HepG2 (cell line): Measurements from ENCODE around the gene PTCH1.

Experiments
- FLYWCH1 ChIP-seq: sonication (generic); formaldehyde crosslinking; IDR thresholded peaks from 2 replicates; pipeline ENCODE4 v1.8.1; 2023; ENCODE audit warnings: mild to moderate bottlenecking, missing genetic modification reagents
- POLR2A ChIP-seq, 2 experiments: IDR thresholded peaks; 2 replicates each; pipeline ENCODE4 v1.6.1; 2011; ENCODE audit warnings: low read depth in 2 of 2, low read length in 2 of 2, mild to moderate bottlenecking in 1 of 2, moderate library complexity in 1 of 2; ENCODE audit not compliant: insufficient read depth in 1 of 2
- ZNF670 ChIP-seq: sonication (generic); formaldehyde crosslinking; IDR thresholded peaks from 2 replicates; pipeline ENCODE4 v1.8.0; 2022; ENCODE audit warnings: mild to moderate bottlenecking, missing genetic modification reagents, borderline replicate concordance
- ZNF792 ChIP-seq: IDR thresholded peaks from 2 replicates; pipeline ENCODE4 v1.6.1; 2016
- TF ChIP-seq, protein P1 (sequence below): sonication (generic); formaldehyde crosslinking; IDR thresholded peaks from 2 replicates; pipeline ENCODE4 v1.5.0; 2020; ENCODE audit warnings: missing genetic modification reagents
- TF ChIP-seq, protein P2 (sequence below): sonication (generic); formaldehyde crosslinking; IDR thresholded peaks from 2 replicates; pipeline ENCODE4 v1.8.0; 2022; ENCODE audit warnings: missing genetic modification reagents, mild to moderate bottlenecking, moderate library complexity, borderline replicate concordance
- TF ChIP-seq, protein P3 (sequence below): sonication (generic); formaldehyde crosslinking; IDR thresholded peaks from 2 replicates; pipeline ENCODE4 v1.4.0; 2020; ENCODE audit warnings: mild to moderate bottlenecking, missing genetic modification reagents
- TF ChIP-seq, protein P4 (sequence below): IDR thresholded peaks from 2 replicates; pipeline ENCODE4 v1.6.1; 2012; ENCODE audit warnings: low read depth, low read length, improper control_type of control experiment
- TF ChIP-seq, protein P5 (sequence below): sonication (generic); formaldehyde crosslinking; IDR thresholded peaks from 2 replicates; pipeline ENCODE4 v1.4.0; 2020; ENCODE audit warnings: missing genetic modification reagents

DNA sequence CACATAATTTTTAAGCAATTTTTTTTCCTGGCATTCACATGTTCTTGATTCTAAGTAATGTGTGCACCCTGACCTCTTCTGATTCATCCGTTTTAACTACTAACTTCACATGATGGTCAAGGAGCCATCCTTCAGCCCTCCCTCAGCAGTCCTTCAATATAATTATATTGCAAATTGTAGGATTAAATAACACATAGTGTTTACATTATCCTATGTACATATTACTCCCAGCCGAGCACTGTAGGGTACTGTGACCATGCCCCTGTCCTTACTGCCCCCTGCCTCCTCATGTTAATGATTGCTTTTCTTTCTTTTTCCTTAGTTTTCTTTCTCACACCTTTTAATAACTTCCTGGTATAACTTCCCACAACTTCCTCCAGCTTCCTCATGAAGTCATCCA is 103.0 kb downstream of the PTCH1 start:
- no peak for TF ChIP-seq FLYWCH1 (CRISPR knock-in tag)
- TF ChIP-seq, protein P1, sequence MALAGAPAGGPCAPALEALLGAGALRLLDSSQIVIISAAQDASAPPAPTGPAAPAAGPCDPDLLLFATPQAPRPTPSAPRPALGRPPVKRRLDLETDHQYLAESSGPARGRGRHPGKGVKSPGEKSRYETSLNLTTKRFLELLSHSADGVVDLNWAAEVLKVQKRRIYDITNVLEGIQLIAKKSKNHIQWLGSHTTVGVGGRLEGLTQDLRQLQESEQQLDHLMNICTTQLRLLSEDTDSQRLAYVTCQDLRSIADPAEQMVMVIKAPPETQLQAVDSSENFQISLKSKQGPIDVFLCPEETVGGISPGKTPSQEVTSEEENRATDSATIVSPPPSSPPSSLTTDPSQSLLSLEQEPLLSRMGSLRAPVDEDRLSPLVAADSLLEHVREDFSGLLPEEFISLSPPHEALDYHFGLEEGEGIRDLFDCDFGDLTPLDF (CRISPR knock-in tag) = no peak
- TF ChIP-seq, protein P2, sequence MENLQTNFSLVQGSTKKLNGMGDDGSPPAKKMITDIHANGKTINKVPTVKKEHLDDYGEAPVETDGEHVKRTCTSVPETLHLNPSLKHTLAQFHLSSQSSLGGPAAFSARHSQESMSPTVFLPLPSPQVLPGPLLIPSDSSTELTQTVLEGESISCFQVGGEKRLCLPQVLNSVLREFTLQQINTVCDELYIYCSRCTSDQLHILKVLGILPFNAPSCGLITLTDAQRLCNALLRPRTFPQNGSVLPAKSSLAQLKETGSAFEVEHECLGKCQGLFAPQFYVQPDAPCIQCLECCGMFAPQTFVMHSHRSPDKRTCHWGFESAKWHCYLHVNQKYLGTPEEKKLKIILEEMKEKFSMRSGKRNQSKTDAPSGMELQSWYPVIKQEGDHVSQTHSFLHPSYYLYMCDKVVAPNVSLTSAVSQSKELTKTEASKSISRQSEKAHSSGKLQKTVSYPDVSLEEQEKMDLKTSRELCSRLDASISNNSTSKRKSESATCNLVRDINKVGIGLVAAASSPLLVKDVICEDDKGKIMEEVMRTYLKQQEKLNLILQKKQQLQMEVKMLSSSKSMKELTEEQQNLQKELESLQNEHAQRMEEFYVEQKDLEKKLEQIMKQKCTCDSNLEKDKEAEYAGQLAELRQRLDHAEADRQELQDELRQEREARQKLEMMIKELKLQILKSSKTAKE (CRISPR knock-in tag) = no peak
- TF ChIP-seq, protein P3, sequence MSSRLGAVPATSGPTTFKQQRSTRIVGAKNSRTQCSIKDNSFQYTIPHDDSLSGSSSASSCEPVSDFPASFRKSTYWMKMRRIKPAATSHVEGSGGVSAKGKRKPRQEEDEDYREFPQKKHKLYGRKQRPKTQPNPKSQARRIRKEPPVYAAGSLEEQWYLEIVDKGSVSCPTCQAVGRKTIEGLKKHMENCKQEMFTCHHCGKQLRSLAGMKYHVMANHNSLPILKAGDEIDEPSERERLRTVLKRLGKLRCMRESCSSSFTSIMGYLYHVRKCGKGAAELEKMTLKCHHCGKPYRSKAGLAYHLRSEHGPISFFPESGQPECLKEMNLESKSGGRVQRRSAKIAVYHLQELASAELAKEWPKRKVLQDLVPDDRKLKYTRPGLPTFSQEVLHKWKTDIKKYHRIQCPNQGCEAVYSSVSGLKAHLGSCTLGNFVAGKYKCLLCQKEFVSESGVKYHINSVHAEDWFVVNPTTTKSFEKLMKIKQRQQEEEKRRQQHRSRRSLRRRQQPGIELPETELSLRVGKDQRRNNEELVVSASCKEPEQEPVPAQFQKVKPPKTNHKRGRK = no peak
- no peak for TF ChIP-seq POLR2A (IDR thresholded peaks at IDR 0.05; ENCODE audit: insufficient read depth in 1 of 2, low read depth in 2 of 2, low read length in 2 of 2)
- TF ChIP-seq, protein P4, sequence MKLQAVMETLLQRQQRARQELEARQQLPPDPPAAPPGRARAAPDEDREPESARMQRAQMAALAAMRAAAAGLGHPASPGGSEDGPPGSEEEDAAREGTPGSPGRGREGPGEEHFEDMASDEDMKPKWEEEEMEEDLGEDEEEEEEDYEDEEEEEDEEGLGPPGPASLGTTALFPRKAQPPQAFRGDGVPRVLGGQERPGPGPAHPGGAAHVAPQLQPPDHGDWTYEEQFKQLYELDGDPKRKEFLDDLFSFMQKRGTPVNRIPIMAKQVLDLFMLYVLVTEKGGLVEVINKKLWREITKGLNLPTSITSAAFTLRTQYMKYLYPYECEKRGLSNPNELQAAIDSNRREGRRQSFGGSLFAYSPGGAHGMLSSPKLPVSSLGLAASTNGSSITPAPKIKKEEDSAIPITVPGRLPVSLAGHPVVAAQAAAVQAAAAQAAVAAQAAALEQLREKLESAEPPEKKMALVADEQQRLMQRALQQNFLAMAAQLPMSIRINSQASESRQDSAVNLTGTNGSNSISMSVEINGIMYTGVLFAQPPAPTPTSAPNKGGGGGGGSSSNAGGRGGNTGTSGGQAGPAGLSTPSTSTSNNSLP = no peak
- TF ChIP-seq, protein P5, sequence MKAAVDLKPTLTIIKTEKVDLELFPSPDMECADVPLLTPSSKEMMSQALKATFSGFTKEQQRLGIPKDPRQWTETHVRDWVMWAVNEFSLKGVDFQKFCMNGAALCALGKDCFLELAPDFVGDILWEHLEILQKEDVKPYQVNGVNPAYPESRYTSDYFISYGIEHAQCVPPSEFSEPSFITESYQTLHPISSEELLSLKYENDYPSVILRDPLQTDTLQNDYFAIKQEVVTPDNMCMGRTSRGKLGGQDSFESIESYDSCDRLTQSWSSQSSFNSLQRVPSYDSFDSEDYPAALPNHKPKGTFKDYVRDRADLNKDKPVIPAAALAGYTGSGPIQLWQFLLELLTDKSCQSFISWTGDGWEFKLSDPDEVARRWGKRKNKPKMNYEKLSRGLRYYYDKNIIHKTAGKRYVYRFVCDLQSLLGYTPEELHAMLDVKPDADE (CRISPR knock-in tag) = no peak
- no peak for TF ChIP-seq ZNF792 (CRISPR knock-in tag)
- TF ChIP-seq ZNF670 (CRISPR knock-in tag) = no peak
